Endothelial cell of umbilical vein (primary cell): Measurements from ENCODE around the gene FOXP1. TPM values are rescaled to one million over a fixed set of nuclear protein-coding genes. Genes with fewer than 3 reads are reported as not detected.

Experiments
- BruUV-seq: library from RNA; stranded (reverse); fragments of 400-500 nt; replicated peaks from 2 replicates; lab custom pipeline; 2021; lab: Mats Ljungman, UMichigan
- CTCF ChIA-PET: fragments of 300-600, 350-600 bp; sonication (Branson Sonifier 250); formaldehyde crosslinking; loops from one replicate; lab custom pipeline; 2021; ENCODE audit warnings: antibody characterized with exemption, inconsistent platforms; lab: Charles Lee
- POLR2A ChIA-PET: fragments of 300-600, 350-600 bp; sonication (Branson Sonifier 250); formaldehyde crosslinking; loops from one replicate; lab custom pipeline; 2021; ENCODE audit warnings: antibody characterized with exemption, inconsistent platforms; lab: Charles Lee
- DNase-seq: peaks from one replicate; pipeline ENCODE4 v3.0.0-alpha.2; 2011; ENCODE audit warnings: low read depth, low spot score
- FAIRE-seq: peaks from 2 replicates; lab custom pipeline; 2011; peaks lifted over from hg19 to GRCh38; lab: Jason Lieb, UNC
- H2AFZ ChIP-seq: 2 replicates; pipeline ENCODE4 v1.6.0; 2012; ENCODE audit warnings: low read depth, low read length, control low read depth, inconsistent platforms
- H3K27ac ChIP-seq: 2 replicates; pipeline ENCODE4 v1.5.1; 2011; ENCODE audit warnings: low read depth, mild to moderate bottlenecking, control low read depth, low read length, moderate library complexity; ENCODE audit not compliant: insufficient read depth
- H3K27me3 ChIP-seq, 2 experiments: 2 replicates each; pipeline versions ENCODE4 v1.6.0 to v1.6.1; 2011; ENCODE audit warnings: low read length in 2 of 2, mixed read lengths in 1 of 2; ENCODE audit not compliant: control insufficient read depth in 2 of 2, insufficient read depth in 2 of 2
- H3K36me3 ChIP-seq, 2 experiments: 2 replicates in 1 of 2; 3 replicates in 1 of 2; pipeline ENCODE4 v1.5.1; 2011; ENCODE audit warnings: low read length in 2 of 2, mild to moderate bottlenecking in 1 of 2, moderate library complexity in 1 of 2; ENCODE audit not compliant: control insufficient read depth in 2 of 2, insufficient read depth in 2 of 2; ENCODE audit errors: extremely low read depth in 1 of 2
- H3K4me1 ChIP-seq: 3 replicates; pipeline ENCODE4 v1.5.1; 2011; ENCODE audit warnings: mild to moderate bottlenecking, low read length; ENCODE audit not compliant: control insufficient read depth, insufficient read depth; ENCODE audit errors: extremely low read depth
- H3K4me2 ChIP-seq: 2 replicates; pipeline ENCODE4 v1.6.1; 2011; ENCODE audit warnings: low read length, control low read depth, mixed read lengths; ENCODE audit not compliant: insufficient read depth
- H3K4me3 ChIP-seq, 3 experiments: fragments of 200-600 bp in 1 of 3; sonication (generic), shearing (Covaris generic) in 1 of 3; replicated peaks in 1 of 3; 2 replicates each; pipeline ENCODE4 v1.5.1; 2011 to 2016; ENCODE audit warnings: control low read depth in 3 of 3, low read length in 3 of 3, mild to moderate bottlenecking in 2 of 3, inconsistent platforms in 1 of 3, low read depth in 1 of 3, moderate library complexity in 1 of 3; ENCODE audit not compliant: insufficient read depth in 1 of 3
- H3K79me2 ChIP-seq: 2 replicates; pipeline ENCODE4 v1.6.0; 2012; ENCODE audit warnings: low read length, inconsistent platforms; ENCODE audit not compliant: control insufficient read depth, insufficient read depth
- H3K9ac ChIP-seq: replicated peaks from 2 replicates; pipeline ENCODE3; 2011; ENCODE audit warnings: low read length, control low read depth; ENCODE audit not compliant: insufficient read depth; ENCODE audit errors: extremely low read depth
- H3K9me1 ChIP-seq: replicated peaks from 3 replicates; pipeline ENCODE4 v1.6.0; 2011; ENCODE audit warnings: mild to moderate bottlenecking, low read length; ENCODE audit not compliant: control insufficient read depth, insufficient read depth; ENCODE audit errors: extremely low read depth
- H3K9me3 ChIP-seq: replicated peaks from 2 replicates; pipeline ENCODE4 v1.5.1; 2012; ENCODE audit warnings: low read length, inconsistent platforms; ENCODE audit not compliant: control insufficient read depth, insufficient read depth
- H4K20me1 ChIP-seq: replicated peaks from 2 replicates; pipeline ENCODE3; 2011; ENCODE audit warnings: mild to moderate bottlenecking, low read length; ENCODE audit not compliant: control insufficient read depth, insufficient read depth; ENCODE audit errors: extremely low read depth
- FOS ChIP-seq: IDR thresholded peaks from 2 replicates; pipeline ENCODE4 v1.6.1; 2011; ENCODE audit warnings: mild to moderate bottlenecking, low read length, moderate library complexity, borderline replicate concordance; ENCODE audit not compliant: insufficient read depth
- JUN ChIP-seq: IDR thresholded peaks from 2 replicates; pipeline ENCODE4 v1.6.1; 2011; ENCODE audit warnings: borderline replicate concordance, low read depth; ENCODE audit not compliant: insufficient read length, insufficient read depth
- MAX ChIP-seq: IDR thresholded peaks from 2 replicates; pipeline ENCODE4 v1.6.1; 2011; ENCODE audit not compliant: insufficient read depth, insufficient read length
- MYC ChIP-seq: IDR thresholded peaks from one replicate; pipeline ENCODE4 v1.6.1; 2011; ENCODE audit warnings: mild to moderate bottlenecking, low read depth, low read length
- POLR2AphosphoS5 ChIP-seq: IDR thresholded peaks from 2 replicates; pipeline ENCODE4 v1.6.1; 2012; ENCODE audit warnings: low read depth, mild to moderate bottlenecking, control low read depth, low read length, moderate library complexity; ENCODE audit not compliant: insufficient read depth
- dilution Hi-C: fragments of 300-500 bp; cut with MboI; formaldehyde crosslinking; loops from one replicate; pipeline ENCODE4 v1.15.0; 2019; ENCODE audit warnings: low sequenced_read_pairs; ENCODE audit not compliant: extremely low pct_ligation_motif_present
- intact Hi-C: fragments of 100-400 bp; cut with micrococcal nuclease; formaldehyde crosslinking; loops from one replicate; pipeline ENCODE4 v1.10.0; 2022
- polyA plus RNA-seq, 4 experiments: library from polyadenylated mRNA; depleted of rRNA in 3 of 4; stranded (reverse) in 3 of 4; unstranded in 1 of 4; fragments of >200 nt; gene quantifications; 2 replicates each; pipeline versions ENCODE4 v1.2.1 to v1.2.3, GENCODE V29; 2011 to 2012; ENCODE audit warnings: missing spikeins in 1 of 4
- total RNA-seq: library from RNA; stranded (reverse); gene quantifications from 2 replicates; pipeline ENCODE4 v1.2.3, GENCODE V29; 2021

The FOXP1 gene
- total and polyA plus RNA-seq, 2 donors (not counting 3 experiments of a cell fraction or from before 2014, with no cell fraction given), result 41.0 to 107 TPM

DNA sequence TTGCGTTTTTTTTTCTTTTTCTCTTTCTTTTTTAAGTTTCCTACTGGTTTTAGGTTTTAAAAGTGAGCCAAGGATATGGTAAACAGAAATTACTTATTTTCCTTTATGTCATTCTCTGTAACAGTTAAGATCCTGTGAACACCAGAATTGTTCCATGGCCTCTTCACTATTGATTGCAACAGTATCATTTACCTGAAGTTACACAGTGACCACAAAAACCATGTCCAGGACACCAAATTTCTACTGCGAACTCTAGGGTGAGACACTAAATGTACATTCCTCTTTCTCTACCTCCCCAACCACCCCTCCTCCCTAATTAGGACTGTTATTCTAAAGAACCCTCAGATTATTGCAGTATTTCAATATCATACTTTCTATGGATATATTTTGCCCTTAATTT lies 280.9 kb downstream of the FOXP1 start:
- no peaks in the 10 kb centered on the region for H3K36me3 ChIP-seq
- FAIRE-seq, result no peak
- no peaks in the 10 kb centered on the region for H3K27me3 ChIP-seq
- no peak overlapping the region for H3K9ac ChIP-seq
- ChIA-PET CTCF (interaction anchor here (2.0 kb wide), 1 partner anchor 752 kb away, joined by 6 read pairs; no protein-coding TSS in a partner anchor), POLR2A (no interaction called here)
- no TSS peak for BruUV-seq
- no peak overlapping the region for H3K4me3 ChIP-seq
- H3K4me1 ChIP-seq, result peaks cover 24% of the 10 kb centered on the region
- no peak overlapping the region for H2AFZ ChIP-seq
- dilution Hi-C loops (no loop called here), intact Hi-C loops (loop anchor here (5.0 to 10.0 kb wide), 2 partner anchors 198 to 770 kb away; no protein-coding TSS in a partner anchor)
- no peak overlapping the region for H3K27ac ChIP-seq
- TF ChIP-seq POLR2AphosphoS5 (no peak), JUN (no peak)
- no peaks in the 10 kb centered on the region for H3K79me2 ChIP-seq
- H3K4me2 ChIP-seq, result no peak overlapping the region
- H3K9me3 ChIP-seq, result no peaks in the 10 kb centered on the region
- DNase-seq, result no peak
- no peaks in the 10 kb centered on the region for H4K20me1 ChIP-seq
- H3K9me1 ChIP-seq, result no peaks in the 10 kb centered on the region

GRCh38 chr3:71300951-71301393 lies 282.6 kb downstream of the FOXP1 start:
- ChIA-PET CTCF (interaction anchor here (0.6 to 2.0 kb wide), 5 partner anchors 11 to 751 kb away, joined by 3 to 6 read pairs (median 4); no protein-coding TSS in a partner anchor), POLR2A (no interaction called here)
- Histone ChIP-seq H3K4me2 (no peak overlapping the region), H3K9ac (no peak overlapping the region), H3K36me3 (no peaks in the 10 kb centered on the region), H3K9me1 (no peaks in the 10 kb centered on the region), H4K20me1 (no peaks in the 10 kb centered on the region), H3K27me3 (no peaks in the 10 kb centered on the region), H3K4me3 (no peak overlapping the region), H3K9me3 (no peaks in the 10 kb centered on the region), H2AFZ (no peak overlapping the region), H3K27ac (no peak overlapping the region), H3K4me1 (peaks cover 23% of the 10 kb centered on the region), H3K79me2 (no peaks in the 10 kb centered on the region)
- dilution Hi-C loops, result no loop called here
- TF ChIP-seq MYC (no peak), POLR2AphosphoS5 (no peak), MAX (no peak), FOS (no peak)
- FAIRE-seq (no peak), DNase-seq (no peak)
- intact Hi-C loops, result loop anchor here (5.0 to 10.0 kb wide), 2 partner anchors 196 to 769 kb away; no protein-coding TSS in a partner anchor
- no TSS peak for BruUV-seq
